Measurements from ENCODE around the gene COL8A2. TPM values are rescaled to one million over a fixed set of nuclear protein-coding genes. Genes with fewer than 3 reads are reported as not detected.

The COL8A2 gene
- total RNA-seq, 4 donors from 2014 or later: 0.61 to 1.6 (median 0.81) TPM

DNA sequence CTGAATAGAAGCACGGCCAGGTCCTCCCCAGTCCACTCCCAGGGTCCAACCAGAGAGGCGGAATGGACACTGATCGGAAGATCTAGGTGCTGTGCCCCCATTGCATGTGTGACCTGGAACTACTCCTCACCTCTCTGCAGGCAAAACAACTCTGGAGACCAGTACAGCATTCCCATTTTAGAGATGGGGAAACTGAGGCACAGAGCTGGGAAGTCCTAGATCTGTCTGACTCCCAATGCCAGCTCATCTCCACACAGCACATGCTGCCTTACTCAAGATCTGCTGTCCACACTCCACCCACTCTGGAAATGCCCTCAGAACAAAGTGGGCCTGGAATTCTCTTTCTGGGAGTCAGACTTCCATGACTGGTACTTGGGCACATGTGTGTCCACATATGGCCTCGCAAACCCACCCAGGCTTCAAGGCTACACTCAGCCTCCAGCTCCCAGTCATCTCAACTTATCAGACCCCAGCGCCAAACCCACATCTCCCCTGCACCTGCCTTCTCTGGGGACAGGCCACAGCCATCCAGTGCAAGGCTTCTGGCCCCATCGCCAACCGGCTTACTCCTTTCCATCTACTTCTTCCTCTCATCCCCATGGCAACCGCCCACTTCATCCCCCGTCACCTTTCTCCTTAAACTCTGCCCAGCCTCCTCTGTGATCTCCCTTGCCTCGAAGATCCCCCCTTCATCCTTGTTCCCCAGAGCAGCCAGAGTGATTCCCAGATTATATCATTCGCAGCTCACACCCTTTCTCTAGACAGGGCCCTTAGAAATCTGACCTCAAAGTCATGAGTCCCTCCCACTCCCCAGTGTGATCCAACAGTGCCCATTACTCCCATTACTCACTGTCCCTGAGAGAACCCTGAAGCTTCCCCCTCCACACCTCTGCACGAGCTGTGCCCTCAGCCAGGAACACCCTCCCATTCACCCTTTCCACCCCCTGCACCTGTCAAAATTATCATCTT lies 2.7 kb downstream of the COL8A2 start:
- intact Hi-C loops (cut with DNase I; ENCODE audit: low total_unique reads): no loop called here
- DNase-seq: no peak
- Histone ChIP-seq H3K4me3 (no peak overlapping the region), H3K27ac (no peak overlapping the region), H3K4me1 (no peaks in the 10 kb centered on the region), H3K36me3 (no peaks in the 10 kb centered on the region), H3K9me3 (no peaks in the 10 kb centered on the region), H3K27me3 (peaks cover 5 to 17% (median 13%) of the 10 kb centered on the region in 3 donors)
- ATAC-seq: no peak
- in situ Hi-C loops (cut with MboI; ENCODE audit: low sequenced_read_pairs in 4 of 4): no loop called here
- TF ChIP-seq POLR2A (IDR thresholded peaks at IDR 0.05): no peak
- TF ChIP-seq, protein P1, sequence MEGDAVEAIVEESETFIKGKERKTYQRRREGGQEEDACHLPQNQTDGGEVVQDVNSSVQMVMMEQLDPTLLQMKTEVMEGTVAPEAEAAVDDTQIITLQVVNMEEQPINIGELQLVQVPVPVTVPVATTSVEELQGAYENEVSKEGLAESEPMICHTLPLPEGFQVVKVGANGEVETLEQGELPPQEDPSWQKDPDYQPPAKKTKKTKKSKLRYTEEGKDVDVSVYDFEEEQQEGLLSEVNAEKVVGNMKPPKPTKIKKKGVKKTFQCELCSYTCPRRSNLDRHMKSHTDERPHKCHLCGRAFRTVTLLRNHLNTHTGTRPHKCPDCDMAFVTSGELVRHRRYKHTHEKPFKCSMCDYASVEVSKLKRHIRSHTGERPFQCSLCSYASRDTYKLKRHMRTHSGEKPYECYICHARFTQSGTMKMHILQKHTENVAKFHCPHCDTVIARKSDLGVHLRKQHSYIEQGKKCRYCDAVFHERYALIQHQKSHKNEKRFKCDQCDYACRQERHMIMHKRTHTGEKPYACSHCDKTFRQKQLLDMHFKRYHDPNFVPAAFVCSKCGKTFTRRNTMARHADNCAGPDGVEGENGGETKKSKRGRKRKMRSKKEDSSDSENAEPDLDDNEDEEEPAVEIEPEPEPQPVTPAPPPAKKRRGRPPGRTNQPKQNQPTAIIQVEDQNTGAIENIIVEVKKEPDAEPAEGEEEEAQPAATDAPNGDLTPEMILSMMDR (IDR thresholded peaks at IDR 0.05 in 4 of 5, conservative IDR thresholded peaks at IDR 0.05 in 1 of 5): no peak

DNA sequence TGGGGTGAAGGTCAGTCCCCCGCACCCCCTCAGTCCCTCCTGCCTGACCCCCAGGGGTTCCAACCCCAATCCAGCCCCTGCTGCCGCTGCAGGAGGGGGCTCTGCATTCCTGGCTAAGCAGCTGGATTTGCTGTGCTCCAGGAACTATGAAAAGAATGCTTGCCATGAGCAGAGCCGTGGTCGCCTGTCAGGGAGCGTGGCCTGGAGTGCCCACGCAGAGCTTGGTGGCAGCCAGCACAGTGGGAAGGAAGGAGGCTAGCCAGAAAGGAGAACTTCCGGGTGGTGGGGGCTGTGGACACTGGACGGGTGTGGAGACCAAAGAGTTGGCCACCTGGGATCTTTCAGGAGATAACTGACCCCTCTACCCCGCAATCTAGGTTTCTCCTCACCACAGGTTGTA lies 5.6 kb downstream of the COL8A2 start:
- ATAC-seq (no peak), DNase-seq (no peak)
- no peak overlapping the region for H3K4me3 ChIP-seq
- no peaks in the 10 kb centered on the region for H3K9me3 ChIP-seq
- H3K27me3 ChIP-seq: peaks cover 0 to 8% (median 3%) of the 10 kb centered on the region in 3 donors
- no peaks in the 10 kb centered on the region for H3K4me1 ChIP-seq
- TF ChIP-seq POLR2A (IDR thresholded peaks at IDR 0.05): no peak
- TF ChIP-seq, protein P1 (IDR thresholded peaks at IDR 0.05 in 4 of 5, conservative IDR thresholded peaks at IDR 0.05 in 1 of 5): no peak
- H3K27ac ChIP-seq: no peak overlapping the region
- H3K36me3 ChIP-seq: no peaks in the 10 kb centered on the region
- in situ Hi-C loops (cut with MboI; ENCODE audit: low sequenced_read_pairs in 4 of 4): no loop called here
- intact Hi-C loops (cut with DNase I; ENCODE audit: low total_unique reads): no loop called here

DNA sequence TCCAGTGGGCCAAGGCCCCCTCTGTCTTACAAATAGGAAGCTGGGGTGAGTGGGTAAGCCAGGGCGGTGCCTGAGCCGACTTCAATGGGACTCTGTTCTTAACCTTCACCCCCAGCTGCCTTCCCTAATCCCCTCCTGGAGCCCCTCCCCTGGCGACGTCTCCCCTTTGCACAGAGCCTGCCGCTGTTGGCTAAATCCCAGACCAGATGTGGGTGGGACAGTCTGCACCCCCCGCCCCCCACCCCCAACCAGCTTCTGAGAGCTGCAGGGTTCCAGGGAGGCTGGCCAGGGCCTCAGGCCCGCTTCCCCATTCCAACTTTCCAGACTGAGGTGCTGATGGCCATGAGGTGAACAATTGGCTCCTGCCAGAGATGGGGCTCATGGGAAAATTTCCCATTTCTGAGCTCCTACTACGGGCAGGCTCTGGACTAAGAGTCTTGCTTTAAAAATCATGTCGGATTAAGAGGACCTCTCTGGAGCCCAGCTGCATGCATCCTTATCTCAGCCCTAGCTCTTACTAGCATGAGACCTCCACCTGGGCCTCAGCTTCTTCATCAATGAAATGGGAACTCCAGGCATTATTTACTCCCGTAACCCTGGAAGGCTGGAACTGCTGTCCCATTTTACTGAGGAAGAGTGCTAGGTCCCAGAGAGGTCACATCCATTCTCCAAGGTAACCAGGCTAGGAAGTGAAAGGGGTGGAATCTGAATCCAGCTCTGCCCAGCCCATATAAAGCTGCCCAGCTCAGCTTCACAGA lies 6.4 kb downstream of the COL8A2 start:
- no peak overlapping the region for H3K4me3 ChIP-seq
- intact Hi-C loops (cut with DNase I; ENCODE audit: low total_unique reads) (no loop called here), in situ Hi-C loops (cut with MboI; ENCODE audit: low sequenced_read_pairs in 4 of 4) (no loop called here)
- no peaks in the 10 kb centered on the region for H3K27me3 ChIP-seq
- H3K4me1 ChIP-seq: no peaks in the 10 kb centered on the region
- no peaks in the 10 kb centered on the region for H3K36me3 ChIP-seq
- DNase-seq (no peak), ATAC-seq (no peak)
- TF ChIP-seq, protein P1 (IDR thresholded peaks at IDR 0.05 in 4 of 5, conservative IDR thresholded peaks at IDR 0.05 in 1 of 5): no peak
- no peak for TF ChIP-seq POLR2A (IDR thresholded peaks at IDR 0.05)
- H3K9me3 ChIP-seq: no peaks in the 10 kb centered on the region
- no peak overlapping the region for H3K27ac ChIP-seq

DNA sequence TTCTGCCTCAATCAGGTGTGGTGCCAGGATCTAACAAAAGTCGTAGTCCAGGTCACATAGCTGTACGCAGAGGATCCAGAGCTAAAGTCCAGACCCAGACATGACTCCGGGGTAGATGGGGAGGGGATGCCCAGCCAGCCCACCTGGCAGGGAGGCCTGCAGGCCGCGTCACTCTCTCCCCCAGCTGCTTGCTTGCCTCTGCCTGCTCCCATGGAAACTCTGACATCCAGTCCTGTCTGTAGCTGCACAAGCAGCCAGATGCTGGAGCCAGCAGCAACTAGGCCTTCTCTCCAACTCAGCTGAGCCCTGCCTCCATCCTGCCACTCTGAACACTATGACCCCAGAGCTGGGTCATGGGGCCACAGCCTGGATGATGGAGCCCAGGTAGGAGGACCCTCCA lies 8.1 kb downstream of the COL8A2 start:
- Histone ChIP-seq H3K27me3 (no peaks in the 10 kb centered on the region), H3K27ac (no peak overlapping the region), H3K9me3 (no peaks in the 10 kb centered on the region), H3K36me3 (no peaks in the 10 kb centered on the region), H3K4me1 (no peaks in the 10 kb centered on the region), H3K4me3 (no peak overlapping the region)
- in situ Hi-C loops (cut with MboI; ENCODE audit: low sequenced_read_pairs in 4 of 4) (no loop called here), intact Hi-C loops (cut with DNase I; ENCODE audit: low total_unique reads) (no loop called here)
- TF ChIP-seq, protein P1 (IDR thresholded peaks at IDR 0.05 in 4 of 5, conservative IDR thresholded peaks at IDR 0.05 in 1 of 5): no peak
- no peak for TF ChIP-seq POLR2A (IDR thresholded peaks at IDR 0.05)
- DNase-seq (no peak), ATAC-seq (no peak)
